Measurements from ENCODE around the gene MAN2B2.

MAN2B2 gene

GRCh38 chr4:6566391-6567190 lies 8.4 kb upstream of the MAN2B2 start:
- H2BK5ac ChIP-seq (ENCODE audit: low read length) = no peak overlapping the region
- no peak overlapping the region for H3K4me2 ChIP-seq (ENCODE audit: insufficient read depth, low read length, poor library complexity, severe bottlenecking)
- no peak overlapping the region for H3K9ac ChIP-seq (ENCODE audit: low read depth, low read length, poor library complexity)
- no peak overlapping the region for H4K91ac ChIP-seq (ENCODE audit: low read depth, low read length, poor library complexity)
- no peak for DNase-seq (ENCODE audit: low spot score)
- H3K27me3 ChIP-seq (ENCODE audit: control insufficient read depth in 3 of 3, insufficient read depth in 3 of 3, low read depth in 1 of 3, low read length in 3 of 3) = peaks cover 24 to 73% (median 44%) of the 10 kb centered on the region in 3 experiments
- H3K36me3 ChIP-seq (replicated peaks in 1 of 2; ENCODE audit: control insufficient read depth in 2 of 2, insufficient read depth in 2 of 2, low read length in 2 of 2) = no peaks in the 10 kb centered on the region
- H3K14ac ChIP-seq (ENCODE audit: low read length) = no peak overlapping the region
- no peak overlapping the region for H3K18ac ChIP-seq (ENCODE audit: low read length)
- H4K8ac ChIP-seq (ENCODE audit: low read depth, low read length) = no peak overlapping the region
- peaks cover 0 to 1% of the 10 kb centered on the region in 2 donors for H3K9me3 ChIP-seq (replicated peaks in 1 of 2; ENCODE audit: control insufficient read depth in 2 of 2, insufficient read depth in 1 of 2, low read depth in 1 of 2, low read length in 2 of 2)
- H3K4me3 ChIP-seq (ENCODE audit: low read length in 2 of 2) = no peak overlapping the region
- H2AFZ ChIP-seq (ENCODE audit: low read length) = no peak overlapping the region
- no peak overlapping the region for H2BK15ac ChIP-seq (ENCODE audit: low read length)
- WGBS, 2 donors (ENCODE audit: extremely low coverage in 2 of 2, insufficient read length in 2 of 2, insufficient replicate concordance in 1 of 2) = no CpG with 5 or more reads among the region's 13 CpGs
- no peak overlapping the region for H3K23ac ChIP-seq (ENCODE audit: low read depth, low read length, poor library complexity)
- no peak overlapping the region for H2AK5ac ChIP-seq (ENCODE audit: low read depth, low read length)
- no peak overlapping the region for H3K27ac ChIP-seq (replicated peaks; ENCODE audit: low read length)
- no peaks in the 10 kb centered on the region for H3K79me1 ChIP-seq (ENCODE audit: low read depth, low read length)
- H3K4me1 ChIP-seq (ENCODE audit: control insufficient read depth in 2 of 2, insufficient read depth in 1 of 2, low read depth in 1 of 2, low read length in 2 of 2) = peaks cover 2 to 4% of the 10 kb centered on the region in 2 donors
- H3K4ac ChIP-seq (ENCODE audit: low read length) = no peak overlapping the region
- no peak overlapping the region for H2BK12ac ChIP-seq (ENCODE audit: low read length)
- no peak overlapping the region for H2BK120ac ChIP-seq (ENCODE audit: low read depth, low read length)

- peaks cover 21 to 70% (median 38%) of the 10 kb centered on the region in 3 experiments for H3K27me3 ChIP-seq (ENCODE audit: control insufficient read depth in 3 of 3, insufficient read depth in 3 of 3, low read depth in 1 of 3, low read length in 3 of 3)
- H2BK12ac ChIP-seq (ENCODE audit: low read length) = no peak overlapping the region
- no peak overlapping the region for H3K14ac ChIP-seq (ENCODE audit: low read length)
- no peak overlapping the region for H2BK5ac ChIP-seq (ENCODE audit: low read length)
- no peak overlapping the region for H2BK15ac ChIP-seq (ENCODE audit: low read length)
- no peak overlapping the region for H2BK120ac ChIP-seq (ENCODE audit: low read depth, low read length)
- no peaks in the 10 kb centered on the region for H3K36me3 ChIP-seq (replicated peaks in 1 of 2; ENCODE audit: control insufficient read depth in 2 of 2, insufficient read depth in 2 of 2, low read length in 2 of 2)
- H3K4me2 ChIP-seq (ENCODE audit: insufficient read depth, low read length, poor library complexity, severe bottlenecking) = no peak overlapping the region
- no peak overlapping the region for H3K18ac ChIP-seq (ENCODE audit: low read length)
- no peak overlapping the region for H4K91ac ChIP-seq (ENCODE audit: low read depth, low read length, poor library complexity)
- no peaks in the 10 kb centered on the region for H3K79me1 ChIP-seq (ENCODE audit: low read depth, low read length)
- peaks cover 0 to 1% of the 10 kb centered on the region in 2 donors for H3K9me3 ChIP-seq (replicated peaks in 1 of 2; ENCODE audit: control insufficient read depth in 2 of 2, insufficient read depth in 1 of 2, low read depth in 1 of 2, low read length in 2 of 2)
- no peak overlapping the region for H3K4me3 ChIP-seq (ENCODE audit: low read length in 2 of 2)
- H2AFZ ChIP-seq (ENCODE audit: low read length) = no peak overlapping the region
- no peak for DNase-seq (ENCODE audit: low spot score)
- no peak overlapping the region for H3K27ac ChIP-seq (replicated peaks; ENCODE audit: low read length)
- no peak overlapping the region for H3K9ac ChIP-seq (ENCODE audit: low read depth, low read length, poor library complexity)
- no peak overlapping the region for H3K4ac ChIP-seq (ENCODE audit: low read length)
- H3K4me1 ChIP-seq (ENCODE audit: control insufficient read depth in 2 of 2, insufficient read depth in 1 of 2, low read depth in 1 of 2, low read length in 2 of 2) = peaks cover 2 to 4% of the 10 kb centered on the region in 2 donors
- H3K23ac ChIP-seq (ENCODE audit: low read depth, low read length, poor library complexity) = no peak overlapping the region
- no peak overlapping the region for H4K8ac ChIP-seq (ENCODE audit: low read depth, low read length)
- H2AK5ac ChIP-seq (ENCODE audit: low read depth, low read length) = no peak overlapping the region
- no CpG with 5 or more reads among the region's 1 CpG for WGBS, 2 donors (ENCODE audit: extremely low coverage in 2 of 2, insufficient read length in 2 of 2, insufficient replicate concordance in 1 of 2)
Observed at GRCh38 chr4:6567218-6567617, 7.8 kb upstream of the MAN2B2 start.

GRCh38 chr4:6568148-6568547 lies 6.8 kb upstream of the MAN2B2 start:
- no peak overlapping the region for H3K9ac ChIP-seq (ENCODE audit: low read depth, low read length, poor library complexity)
- H2BK15ac ChIP-seq (ENCODE audit: low read length) = no peak overlapping the region
- WGBS, 2 donors (ENCODE audit: extremely low coverage in 2 of 2, insufficient read length in 2 of 2, insufficient replicate concordance in 1 of 2) = no CpG with 5 or more reads among the region's 7 CpGs
- H3K36me3 ChIP-seq (replicated peaks in 1 of 2; ENCODE audit: control insufficient read depth in 2 of 2, insufficient read depth in 2 of 2, low read length in 2 of 2) = no peaks in the 10 kb centered on the region
- H2AFZ ChIP-seq (ENCODE audit: low read length) = no peak overlapping the region
- H4K8ac ChIP-seq (ENCODE audit: low read depth, low read length) = no peak overlapping the region
- no peak overlapping the region for H2AK5ac ChIP-seq (ENCODE audit: low read depth, low read length)
- peaks cover 1 to 3% of the 10 kb centered on the region in 2 donors for H3K9me3 ChIP-seq (replicated peaks in 1 of 2; ENCODE audit: control insufficient read depth in 2 of 2, insufficient read depth in 1 of 2, low read depth in 1 of 2, low read length in 2 of 2)
- H3K18ac ChIP-seq (ENCODE audit: low read length) = no peak overlapping the region
- no peak overlapping the region for H3K14ac ChIP-seq (ENCODE audit: low read length)
- H3K79me1 ChIP-seq (ENCODE audit: low read depth, low read length) = no peaks in the 10 kb centered on the region
- DNase-seq (ENCODE audit: low spot score) = no peak
- H3K23ac ChIP-seq (ENCODE audit: low read depth, low read length, poor library complexity) = no peak overlapping the region
- no peak overlapping the region for H3K4ac ChIP-seq (ENCODE audit: low read length)
- no peak overlapping the region for H3K4me2 ChIP-seq (ENCODE audit: insufficient read depth, low read length, poor library complexity, severe bottlenecking)
- H2BK120ac ChIP-seq (ENCODE audit: low read depth, low read length) = no peak overlapping the region
- peaks cover 14 to 70% (median 29%) of the 10 kb centered on the region in 3 experiments for H3K27me3 ChIP-seq (ENCODE audit: control insufficient read depth in 3 of 3, insufficient read depth in 3 of 3, low read depth in 1 of 3, low read length in 3 of 3)
- H2BK5ac ChIP-seq (ENCODE audit: low read length) = no peak overlapping the region
- no peak overlapping the region for H2BK12ac ChIP-seq (ENCODE audit: low read length)
- no peak overlapping the region for H3K27ac ChIP-seq (replicated peaks; ENCODE audit: low read length)
- H4K91ac ChIP-seq (ENCODE audit: low read depth, low read length, poor library complexity) = no peak overlapping the region
- H3K4me1 ChIP-seq (ENCODE audit: control insufficient read depth in 2 of 2, insufficient read depth in 1 of 2, low read depth in 1 of 2, low read length in 2 of 2) = peaks cover 2 to 4% of the 10 kb centered on the region in 2 donors
- H3K4me3 ChIP-seq (ENCODE audit: low read length in 2 of 2) = no peak overlapping the region

GRCh38 chr4:6568689-6569332 lies 6.2 kb upstream of the MAN2B2 start:
- no peak for DNase-seq (ENCODE audit: low spot score)
- Histone ChIP-seq H4K8ac (ENCODE audit: low read depth, low read length) (no peak overlapping the region), H2BK5ac (ENCODE audit: low read length) (no peak overlapping the region), H3K27me3 (ENCODE audit: control insufficient read depth in 3 of 3, insufficient read depth in 3 of 3, low read depth in 1 of 3, low read length in 3 of 3) (peaks cover 13 to 73% (median 25%) of the 10 kb centered on the region in 3 experiments), H3K4me1 (ENCODE audit: control insufficient read depth in 2 of 2, insufficient read depth in 1 of 2, low read depth in 1 of 2, low read length in 2 of 2) (peaks cover 2 to 4% of the 10 kb centered on the region in 2 donors), H3K4me2 (ENCODE audit: insufficient read depth, low read length, poor library complexity, severe bottlenecking) (no peak overlapping the region), H3K18ac (ENCODE audit: low read length) (no peak overlapping the region), H3K36me3 (replicated peaks in 1 of 2; ENCODE audit: control insufficient read depth in 2 of 2, insufficient read depth in 2 of 2, low read length in 2 of 2) (no peaks in the 10 kb centered on the region), H3K9me3 (replicated peaks in 1 of 2; ENCODE audit: control insufficient read depth in 2 of 2, insufficient read depth in 1 of 2, low read depth in 1 of 2, low read length in 2 of 2) (peaks cover 1 to 3% of the 10 kb centered on the region in 2 donors), H3K14ac (ENCODE audit: low read length) (no peak overlapping the region), H3K23ac (ENCODE audit: low read depth, low read length, poor library complexity) (no peak overlapping the region), H3K4me3 (ENCODE audit: low read length in 2 of 2) (no peak overlapping the region), H3K79me1 (ENCODE audit: low read depth, low read length) (no peaks in the 10 kb centered on the region), H2AFZ (ENCODE audit: low read length) (no peak overlapping the region), H2AK5ac (ENCODE audit: low read depth, low read length) (no peak overlapping the region), H4K91ac (ENCODE audit: low read depth, low read length, poor library complexity) (no peak overlapping the region), H2BK12ac (ENCODE audit: low read length) (no peak overlapping the region), H3K27ac (replicated peaks; ENCODE audit: low read length) (no peak overlapping the region), H3K4ac (ENCODE audit: low read length) (no peak overlapping the region), H2BK15ac (ENCODE audit: low read length) (no peak overlapping the region), H2BK120ac (ENCODE audit: low read depth, low read length) (no peak overlapping the region), H3K9ac (ENCODE audit: low read depth, low read length, poor library complexity) (no peak overlapping the region)
- WGBS, 2 donors (ENCODE audit: extremely low coverage in 2 of 2, insufficient read length in 2 of 2, insufficient replicate concordance in 1 of 2) = no CpG with 5 or more reads among the region's 13 CpGs
